ENCODE results near the gene HEPN1.

Gene HEPN1

DNA sequence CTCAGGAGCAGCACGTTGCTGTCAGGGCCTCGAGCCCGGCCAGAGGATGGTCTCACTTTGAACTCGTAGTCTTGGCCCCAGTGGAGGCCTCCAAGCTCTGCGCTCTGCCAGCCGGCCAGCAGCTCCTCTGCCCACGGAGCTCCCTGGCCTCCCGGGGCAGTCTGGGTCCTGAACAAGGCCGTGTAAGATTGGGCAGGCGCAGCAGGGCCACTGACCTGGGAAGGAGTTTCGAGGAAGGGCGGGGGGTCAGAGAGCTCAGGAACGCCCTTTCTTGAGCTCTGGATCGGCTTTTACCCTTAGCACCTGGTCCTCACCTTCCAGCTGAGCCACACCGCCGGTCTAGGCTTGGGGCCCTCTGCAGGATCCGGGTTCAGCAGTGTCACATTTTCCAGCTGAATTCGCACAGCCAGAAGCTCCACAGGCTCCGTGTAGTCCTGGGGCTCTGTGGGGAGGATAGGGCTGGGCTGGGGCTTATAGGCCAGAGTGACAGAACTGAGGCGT is 23.5 kb upstream of the HEPN1 start:
- H3K4me3 ChIP-seq (ENCODE audit: low read depth, low read length), result no peak overlapping the region
- no peak for DNase-seq (ENCODE audit: low read depth)
- TF ChIP-seq, protein P1, sequence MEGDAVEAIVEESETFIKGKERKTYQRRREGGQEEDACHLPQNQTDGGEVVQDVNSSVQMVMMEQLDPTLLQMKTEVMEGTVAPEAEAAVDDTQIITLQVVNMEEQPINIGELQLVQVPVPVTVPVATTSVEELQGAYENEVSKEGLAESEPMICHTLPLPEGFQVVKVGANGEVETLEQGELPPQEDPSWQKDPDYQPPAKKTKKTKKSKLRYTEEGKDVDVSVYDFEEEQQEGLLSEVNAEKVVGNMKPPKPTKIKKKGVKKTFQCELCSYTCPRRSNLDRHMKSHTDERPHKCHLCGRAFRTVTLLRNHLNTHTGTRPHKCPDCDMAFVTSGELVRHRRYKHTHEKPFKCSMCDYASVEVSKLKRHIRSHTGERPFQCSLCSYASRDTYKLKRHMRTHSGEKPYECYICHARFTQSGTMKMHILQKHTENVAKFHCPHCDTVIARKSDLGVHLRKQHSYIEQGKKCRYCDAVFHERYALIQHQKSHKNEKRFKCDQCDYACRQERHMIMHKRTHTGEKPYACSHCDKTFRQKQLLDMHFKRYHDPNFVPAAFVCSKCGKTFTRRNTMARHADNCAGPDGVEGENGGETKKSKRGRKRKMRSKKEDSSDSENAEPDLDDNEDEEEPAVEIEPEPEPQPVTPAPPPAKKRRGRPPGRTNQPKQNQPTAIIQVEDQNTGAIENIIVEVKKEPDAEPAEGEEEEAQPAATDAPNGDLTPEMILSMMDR (IDR thresholded peaks at IDR 0.05; ENCODE audit: control insufficient read depth, extremely low read depth, insufficient read depth), result no peak

DNA sequence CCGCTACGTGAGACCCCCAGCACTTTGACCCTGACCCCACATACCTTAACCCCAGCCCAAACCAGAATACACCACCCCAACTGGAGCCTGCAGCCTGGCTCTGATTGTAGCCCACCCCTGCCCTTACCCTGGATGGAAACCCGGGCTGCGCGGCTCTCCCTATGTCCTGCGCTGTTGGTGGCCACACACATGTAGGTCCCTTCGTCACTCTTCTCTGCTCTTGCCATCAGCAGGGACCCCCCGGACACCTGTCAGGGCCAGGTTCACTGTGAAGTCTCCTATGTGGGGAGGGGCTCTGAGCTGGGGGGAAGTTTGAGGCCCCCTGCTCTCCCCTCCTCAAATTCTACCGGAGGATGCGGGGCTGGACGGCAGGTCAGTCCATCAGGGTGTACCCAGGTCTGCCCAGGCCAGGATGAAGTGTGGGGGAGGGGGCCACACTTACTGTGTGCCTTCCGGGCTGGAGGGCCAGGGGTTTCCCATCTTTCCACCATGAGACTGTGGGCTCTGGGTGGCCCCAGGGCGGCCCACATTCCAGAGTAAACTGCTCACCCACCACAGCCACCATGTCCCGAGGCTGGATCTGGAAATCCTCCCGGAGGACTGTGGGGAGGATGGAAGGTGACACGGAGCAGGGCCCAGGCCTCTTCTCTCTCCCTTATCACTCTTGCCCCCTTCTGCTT is 22.8 kb upstream of the HEPN1 start:
- DNase-seq (ENCODE audit: low read depth), result no peak

DNA sequence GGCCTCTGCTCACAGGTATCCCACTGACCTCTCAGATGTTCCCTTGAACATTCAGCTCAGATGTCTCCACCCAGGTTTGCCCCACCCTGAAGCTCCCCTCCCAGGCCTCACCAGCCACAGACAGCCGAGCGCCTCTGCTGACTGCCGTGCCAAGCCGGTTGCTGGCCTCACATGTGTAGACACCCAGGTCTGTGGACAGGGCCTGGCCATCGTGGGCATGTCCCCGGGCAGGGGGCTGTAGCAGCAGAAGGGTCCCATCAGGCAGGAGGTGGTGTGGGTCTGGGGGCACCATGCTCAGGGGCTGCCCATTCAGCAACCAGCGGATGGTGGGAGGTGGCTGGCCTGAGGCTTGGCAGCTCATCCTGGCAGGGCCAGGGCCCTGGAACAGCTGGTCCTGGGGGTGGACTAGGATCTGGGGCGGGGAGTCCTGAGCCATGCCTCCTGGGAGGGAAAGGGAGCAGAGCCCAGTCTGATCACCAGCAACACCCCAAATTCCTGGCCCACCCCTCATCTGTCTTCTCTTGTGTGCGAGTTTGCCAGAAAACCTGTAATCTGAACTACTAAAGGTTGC is 22.1 kb upstream of the HEPN1 start:
- H3K4me3 ChIP-seq (ENCODE audit: low read depth, low read length), result no peak overlapping the region
- no peak for DNase-seq (ENCODE audit: low read depth)
- TF ChIP-seq, protein P1 (IDR thresholded peaks at IDR 0.05; ENCODE audit: control insufficient read depth, extremely low read depth, insufficient read depth), result no peak

More for the DNA sequence above, 22.8 kb upstream of the HEPN1 start:
- TF ChIP-seq, protein P1 (IDR thresholded peaks at IDR 0.05; ENCODE audit: control insufficient read depth, extremely low read depth, insufficient read depth), result no peak
- H3K4me3 ChIP-seq (ENCODE audit: low read depth, low read length), result no peak overlapping the region

DNA sequence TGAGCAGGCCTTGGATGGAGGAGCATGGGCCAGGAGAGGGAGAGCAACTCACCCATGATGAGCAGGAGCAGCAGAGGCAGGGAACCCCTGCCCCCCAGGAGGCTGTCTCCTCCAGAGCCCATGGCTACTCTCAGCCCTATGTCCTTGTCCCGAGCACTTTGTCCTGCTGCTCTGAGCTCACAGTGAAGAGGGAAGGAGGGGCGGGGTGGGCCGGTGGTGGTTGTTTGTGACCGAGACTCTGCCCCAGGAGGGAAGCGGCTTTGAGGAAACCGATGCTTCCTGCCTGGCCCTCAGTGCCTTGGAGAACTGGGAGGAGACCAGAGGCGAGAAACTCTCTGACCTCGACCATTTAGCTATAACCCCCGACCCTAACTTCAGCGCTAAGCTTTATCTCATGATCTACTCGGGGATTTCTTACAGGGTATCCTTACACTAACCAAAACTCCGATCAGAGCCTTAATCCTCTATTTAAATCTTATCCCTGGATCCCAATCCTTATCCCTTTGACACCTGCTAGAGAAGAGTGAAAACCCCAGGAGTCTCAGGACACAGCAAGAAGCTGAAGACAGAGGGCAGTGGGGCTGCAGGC is 21.3 kb upstream of the HEPN1 start, which contains the start of gene ROBO4:
ROBO4 (minus strand) TSS at position 192 of the 589 bp plus-strand sequence; CDS start at position 122, 70 bp downstream.
- DNase-seq (ENCODE audit: low read depth), result no peak
- H3K4me3 ChIP-seq (ENCODE audit: low read depth, low read length), result no peak within 1 kb of the TSS
- TF ChIP-seq, protein P1 (IDR thresholded peaks at IDR 0.05; ENCODE audit: control insufficient read depth, extremely low read depth, insufficient read depth), result no peak

DNA sequence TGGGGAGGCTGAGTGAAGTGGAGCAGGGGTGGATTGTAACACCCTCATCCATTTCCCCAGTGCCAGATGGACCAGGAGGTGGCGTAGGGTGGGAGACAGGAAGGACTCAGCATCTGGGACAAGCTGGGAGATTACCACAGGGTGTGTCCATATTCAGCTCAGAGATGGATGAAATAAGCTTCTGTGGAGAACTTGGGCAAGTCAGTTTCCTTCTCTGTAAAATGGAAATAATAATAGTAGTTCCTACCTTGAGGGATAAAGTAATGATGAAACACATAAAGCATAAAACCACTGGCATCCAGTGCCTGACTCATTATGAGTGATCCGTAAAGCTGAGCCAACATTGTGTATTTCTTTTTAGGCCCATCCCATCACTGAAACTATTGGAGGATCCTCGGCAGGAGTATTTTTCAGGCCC is 20.8 kb upstream of the HEPN1 start:
- no peak overlapping the region for H3K4me3 ChIP-seq (ENCODE audit: low read depth, low read length)

DNA sequence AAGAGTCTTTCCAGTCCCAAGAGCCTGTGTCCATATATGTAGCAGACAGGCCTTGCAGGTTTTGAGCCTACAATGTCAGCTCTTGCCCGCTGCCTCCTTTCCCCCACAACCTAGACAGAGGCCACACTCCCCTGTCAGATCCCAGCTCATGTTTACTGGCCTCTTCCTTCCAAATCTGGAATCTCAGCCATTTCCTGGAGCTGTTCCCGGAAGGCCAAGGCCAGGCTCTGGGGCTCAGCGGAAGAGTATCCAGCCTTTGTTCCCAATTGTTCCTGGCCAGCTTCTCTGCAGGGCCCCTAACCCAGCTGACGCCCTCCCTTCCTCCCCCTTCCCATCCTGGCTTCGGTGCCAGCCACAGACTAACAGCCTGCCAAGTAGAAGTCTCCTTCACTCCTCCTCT is 20.3 kb upstream of the HEPN1 start:
- TF ChIP-seq, protein P1 (IDR thresholded peaks at IDR 0.05; ENCODE audit: control insufficient read depth, extremely low read depth, insufficient read depth), result no peak
- DNase-seq (ENCODE audit: low read depth), result no peak
- no peak overlapping the region for H3K4me3 ChIP-seq (ENCODE audit: low read depth, low read length)

More for the DNA sequence above, 20.8 kb upstream of the HEPN1 start:
- no peak for DNase-seq (ENCODE audit: low read depth)
- TF ChIP-seq, protein P1 (IDR thresholded peaks at IDR 0.05; ENCODE audit: control insufficient read depth, extremely low read depth, insufficient read depth), result no peak
